ENCODE data around the gene POLD1.

The POLD1 gene

GRCh38 chr19:50419022-50419579 is 35.0 kb downstream of the POLD1 start:
- no peak for DNase-seq

- DNase-seq, result no peak
These were observed 35.5 kb downstream of the POLD1 start for GRCh38 chr19:50419580-50420035.

GRCh38 chr19:50420127-50420526 is 36.0 kb downstream of the POLD1 start:
- DNase-seq, result no peak

GRCh38 chr19:50420808-50421207 is 36.7 kb downstream of the POLD1 start:
- DNase-seq, result no peak

- DNase-seq, result no peak
These were observed 38.5 kb downstream of the POLD1 start for GRCh38 chr19:50422397-50423278.

- DNase-seq, result no peak
These were observed 39.3 kb downstream of the POLD1 start for GRCh38 chr19:50423279-50424113.

- no peak for DNase-seq
These were observed 41.4 kb downstream of the POLD1 start for GRCh38 chr19:50425581-50425980.

- no peak for DNase-seq
These were observed 43.3 kb downstream of the POLD1 start for GRCh38 chr19:50427318-50427925.

- peak; percentile 18 for DNase-seq
These were observed 43.9 kb downstream of the POLD1 start for GRCh38 chr19:50427997-50428425.

- no peak for DNase-seq
These were observed 44.8 kb downstream of the POLD1 start for GRCh38 chr19:50428772-50429463.

- DNase-seq, result no peak
These were observed 46.8 kb downstream of the POLD1 start for GRCh38 chr19:50430888-50431342.

- peak; percentile 65 for DNase-seq
These were observed 47.4 kb downstream of the POLD1 start for GRCh38 chr19:50431343-50432220.

- no peak for DNase-seq
These were observed 48.3 kb downstream of the POLD1 start, which contains the start of gene MYBPC2 for GRCh38 chr19:50432221-50433028. TSS of gene MYBPC2 (plus strand) at chr19:50432892. CDS start at chr19:50432954, 62 bp downstream.

- DNase-seq, result no peak
These were observed 49.3 kb downstream of the POLD1 start for GRCh38 chr19:50433201-50434180.

- no peak for DNase-seq
These were observed 50.4 kb downstream of the POLD1 start for GRCh38 chr19:50434525-50434924.

GRCh38 chr19:50435221-50435620 is 51.1 kb downstream of the POLD1 start:
- DNase-seq, result no peak

GRCh38 chr19:50435627-50436026 is 51.5 kb downstream of the POLD1 start:
- DNase-seq, result no peak

- no peak for DNase-seq
These were observed 53.8 kb downstream of the POLD1 start for GRCh38 chr19:50437862-50438449.

Measured in NCI-H2227 treated with DMSO at 0.1 percent for 48 hours (cell line).